HUES48 (cell line): ENCODE measurements around the gene CCT3.

Experiments used
- H3K27ac ChIP-seq: one replicate; pipeline ENCODE4 v1.7.0; 2013; ENCODE audit warnings: low read depth, low read length, inconsistent platforms
- H3K27me3 ChIP-seq: 2 replicates; pipeline ENCODE4 v1.6.1; 2013; ENCODE audit warnings: mild to moderate bottlenecking, low read length; ENCODE audit not compliant: control insufficient read depth, insufficient read depth
- H3K36me3 ChIP-seq: 2 replicates; pipeline ENCODE4 v1.6.1; 2013; ENCODE audit warnings: low read length; ENCODE audit not compliant: control insufficient read depth, insufficient read depth
- H3K4me1 ChIP-seq: 2 replicates; pipeline ENCODE4 v1.6.1; 2013; ENCODE audit warnings: mild to moderate bottlenecking, low read length; ENCODE audit not compliant: control insufficient read depth, insufficient read depth
- H3K4me3 ChIP-seq: 2 replicates; pipeline ENCODE4 v1.5.1; 2013; ENCODE audit warnings: mild to moderate bottlenecking, low read depth, low read length
- H3K9ac ChIP-seq: 2 replicates; pipeline ENCODE4 v1.6.1; 2013; ENCODE audit warnings: mild to moderate bottlenecking, low read depth, low read length, moderate library complexity
- H3K9me3 ChIP-seq: 2 replicates; pipeline ENCODE4 v1.6.1; 2013; ENCODE audit warnings: low read length; ENCODE audit not compliant: control insufficient read depth, insufficient read depth

Gene CCT3

DNA sequence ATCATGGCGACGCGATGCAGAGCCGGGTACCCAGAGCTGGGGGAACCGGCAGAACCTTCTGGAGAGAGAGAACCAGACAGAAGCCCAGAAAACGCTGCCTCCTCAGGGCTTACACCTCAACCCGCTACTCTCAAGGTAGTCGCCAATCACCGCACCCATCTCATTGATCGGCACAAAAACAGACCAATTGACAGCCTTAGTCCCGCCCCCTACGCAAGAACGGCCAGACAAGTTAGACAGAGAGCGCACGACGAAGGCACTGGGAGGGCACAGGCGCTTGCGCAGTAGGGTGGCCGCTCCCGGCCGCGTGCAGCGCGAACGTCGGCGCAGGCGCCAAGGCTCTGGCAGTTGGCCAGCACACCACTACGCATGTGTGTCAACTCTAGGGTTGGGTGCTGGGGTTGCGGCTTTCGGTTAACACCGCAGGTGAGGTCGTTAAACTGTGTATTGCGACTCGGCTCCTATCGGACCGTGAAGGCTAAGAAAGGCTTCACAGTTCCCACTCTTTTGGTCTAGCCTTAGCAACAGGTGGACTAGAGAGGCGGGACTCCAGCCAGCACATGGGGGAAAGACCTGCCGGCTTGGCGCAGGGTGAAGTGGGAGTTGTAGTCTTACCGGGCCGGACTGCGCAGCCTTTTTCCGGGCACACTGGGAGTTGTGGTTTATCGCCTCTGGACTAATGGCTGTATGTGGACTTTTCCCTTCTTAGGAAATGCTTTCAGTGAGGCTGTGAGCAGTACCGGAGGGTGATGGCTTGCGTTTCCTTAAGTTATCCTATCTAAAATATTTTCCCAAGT is at the start of gene CCT3, which contains the start of gene TSACC:
Gene CCT3 (minus strand): TSS at position 113 of the 797 bp plus-strand sequence. CDS start 108 bp downstream, at position 5.
Gene TSACC (plus strand): TSS at position 347 of the 797 bp plus-strand sequence. CDS start 1,232 bp downstream, outside the sequence.
- H3K4me1 ChIP-seq = no peaks in the 10 kb centered on the region; the same call in 1 of the 2 replicates
- no peaks in the 10 kb centered on the region for H3K9me3 ChIP-seq
- peak within 1 kb of the TSS; percentile 82 for H3K9ac ChIP-seq
- H3K36me3 ChIP-seq = peaks cover 33% of the 10 kb centered on the region
- peak within 1 kb of the TSS; percentile 92 for H3K27ac ChIP-seq
- H3K27me3 ChIP-seq = no peaks in the 10 kb centered on the region
- H3K4me3 ChIP-seq = peak within 1 kb of the TSS; percentile 85

DNA sequence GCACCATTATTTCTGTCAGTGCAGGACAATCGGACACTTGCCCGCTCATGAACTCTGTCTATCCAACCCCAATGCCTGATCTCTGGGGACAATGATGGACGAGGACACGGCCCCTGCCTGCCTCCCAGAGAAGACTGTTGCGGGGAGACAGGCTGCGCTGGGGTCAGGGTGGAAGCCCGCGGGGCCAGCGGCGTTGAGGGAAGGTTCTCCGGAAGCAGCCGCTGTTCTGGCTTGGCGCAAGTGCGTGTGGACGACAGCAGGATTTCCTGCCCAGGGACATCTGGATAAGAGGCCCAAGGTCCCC is 49.7 kb upstream of the CCT3 start:
- Histone ChIP-seq H3K27ac (no peak overlapping the region), H3K4me1 (peaks cover 32% of the 10 kb centered on the region), H3K36me3 (no peaks in the 10 kb centered on the region), H3K27me3 (peaks cover 65% of the 10 kb centered on the region), H3K9me3 (no peaks in the 10 kb centered on the region), H3K9ac (no peak overlapping the region), H3K4me3 (peak overlapping the region; percentile 57)

DNA sequence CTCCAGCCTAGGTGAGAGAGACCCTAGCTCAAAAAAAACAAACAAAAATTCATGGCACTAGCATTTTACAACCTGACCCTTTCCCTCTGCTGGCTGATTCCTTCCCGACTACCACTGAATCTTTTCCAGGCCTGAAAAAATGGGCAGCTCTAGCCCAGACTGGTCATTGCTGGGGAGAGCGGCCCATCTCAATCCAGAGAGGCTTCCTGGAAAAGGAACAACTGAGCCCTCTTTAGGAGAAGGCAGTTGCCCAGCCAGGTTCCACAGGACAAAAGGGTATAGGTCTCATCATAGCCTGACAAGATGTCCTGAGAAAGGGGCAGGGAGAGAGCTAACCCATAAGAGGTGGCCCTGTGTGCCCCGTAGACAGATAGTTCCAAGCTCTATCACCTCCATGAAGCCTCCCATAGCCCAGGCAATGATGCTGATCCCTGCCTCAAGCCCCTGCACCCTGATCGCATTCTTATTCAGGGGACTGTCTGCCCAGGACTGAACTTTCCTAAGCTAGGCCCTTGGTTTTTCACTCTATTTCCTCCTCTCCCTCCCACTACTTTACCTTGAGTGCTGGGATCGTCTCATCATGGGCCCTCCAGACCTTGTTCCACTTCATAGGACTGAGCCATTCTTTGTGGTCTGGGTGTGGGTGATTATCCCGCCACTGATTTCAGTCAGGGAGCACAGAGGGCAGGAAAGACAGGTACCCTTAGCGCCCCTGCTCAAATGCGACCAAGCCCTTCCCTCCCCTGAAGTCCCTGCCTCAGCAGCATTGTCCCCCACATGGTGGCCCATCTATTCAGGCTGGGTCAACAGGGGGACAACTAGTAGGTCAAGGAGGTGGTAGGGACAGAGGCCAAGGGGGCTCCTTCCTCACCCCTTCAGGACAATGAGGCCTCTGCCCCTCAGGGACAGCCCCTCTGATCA is 49.1 kb upstream of the CCT3 start:
- H3K4me1 ChIP-seq = peaks cover 26% of the 10 kb centered on the region
- H3K27me3 ChIP-seq = peaks cover 64% of the 10 kb centered on the region
- H3K9me3 ChIP-seq = no peaks in the 10 kb centered on the region
- no peak overlapping the region; the same call in 1 of the 2 replicates for H3K4me3 ChIP-seq
- H3K36me3 ChIP-seq = no peaks in the 10 kb centered on the region
- no peak overlapping the region for H3K27ac ChIP-seq
- H3K9ac ChIP-seq = no peak overlapping the region

DNA sequence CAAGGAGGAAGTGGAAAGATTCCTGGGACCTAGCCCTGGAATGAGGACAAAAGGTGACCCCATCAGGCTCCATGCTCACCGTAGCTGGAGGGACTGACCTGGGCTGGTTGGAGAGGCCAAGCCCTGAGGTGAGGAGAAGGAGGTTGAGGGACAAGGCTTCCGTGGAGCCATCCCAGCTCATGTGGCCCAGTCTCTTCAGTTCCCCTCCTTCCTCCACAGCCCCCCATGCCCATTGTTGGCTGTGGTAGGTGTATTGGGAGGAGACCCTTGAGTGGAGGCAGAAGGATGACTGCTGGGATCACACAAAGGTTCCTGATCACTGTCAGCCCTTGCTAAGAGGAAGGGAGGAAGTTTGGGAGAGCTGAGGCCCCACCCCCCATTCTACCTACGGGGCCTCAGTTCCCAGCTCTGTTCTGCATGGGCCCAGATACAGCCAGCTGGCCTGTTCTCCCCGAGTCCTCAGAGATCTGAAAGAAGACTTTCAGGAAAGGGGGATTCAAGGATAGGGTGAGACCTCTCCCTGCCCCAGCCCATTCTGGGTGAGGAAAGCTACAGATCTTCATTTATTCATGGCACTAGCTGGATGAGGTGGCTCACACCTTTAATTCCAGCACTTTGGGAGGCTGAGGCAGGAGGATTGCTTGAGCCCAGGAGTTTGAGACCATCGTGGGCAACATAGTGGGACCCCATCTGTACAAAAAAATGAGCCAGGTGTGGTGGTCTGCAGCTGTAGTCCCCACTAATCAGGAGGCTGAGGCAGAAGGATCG is 48.2 kb upstream of the CCT3 start:
- peaks cover 17% of the 10 kb centered on the region for H3K4me1 ChIP-seq
- peaks cover 55% of the 10 kb centered on the region for H3K27me3 ChIP-seq
- H3K27ac ChIP-seq = no peak overlapping the region
- H3K9ac ChIP-seq = no peak overlapping the region
- no peak overlapping the region for H3K4me3 ChIP-seq
- no peaks in the 10 kb centered on the region for H3K9me3 ChIP-seq
- no peaks in the 10 kb centered on the region for H3K36me3 ChIP-seq

DNA sequence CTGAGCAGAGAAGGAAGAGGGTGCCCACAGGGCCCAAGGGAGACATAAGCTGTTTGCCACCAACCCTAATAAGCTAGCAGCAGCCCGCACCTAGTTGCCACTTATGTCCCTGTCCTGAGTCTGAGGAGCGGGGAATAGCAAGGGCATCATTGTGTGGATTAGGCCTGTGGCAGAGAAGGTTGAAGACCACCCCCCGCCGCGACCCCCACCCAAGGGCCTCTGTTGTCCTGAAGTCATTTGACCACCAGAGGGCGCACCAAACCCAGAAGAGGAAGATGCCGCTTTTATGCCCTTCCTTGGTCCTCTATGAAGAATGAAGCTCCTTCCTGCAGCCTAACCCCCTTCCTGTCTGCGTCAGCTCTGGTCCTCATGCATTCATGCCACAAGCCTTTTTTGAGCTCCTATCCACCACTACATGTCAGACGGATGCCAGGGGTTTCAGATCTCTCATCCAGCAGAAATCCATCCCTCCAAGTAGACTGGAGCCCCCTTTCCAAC is 47.5 kb upstream of the CCT3 start:
- no peak overlapping the region for H3K27ac ChIP-seq
- no peaks in the 10 kb centered on the region for H3K36me3 ChIP-seq
- peaks cover 10% of the 10 kb centered on the region for H3K4me1 ChIP-seq
- no peak overlapping the region for H3K9ac ChIP-seq
- H3K4me3 ChIP-seq = no peak overlapping the region
- H3K27me3 ChIP-seq = peaks cover 49% of the 10 kb centered on the region
- no peaks in the 10 kb centered on the region for H3K9me3 ChIP-seq

DNA sequence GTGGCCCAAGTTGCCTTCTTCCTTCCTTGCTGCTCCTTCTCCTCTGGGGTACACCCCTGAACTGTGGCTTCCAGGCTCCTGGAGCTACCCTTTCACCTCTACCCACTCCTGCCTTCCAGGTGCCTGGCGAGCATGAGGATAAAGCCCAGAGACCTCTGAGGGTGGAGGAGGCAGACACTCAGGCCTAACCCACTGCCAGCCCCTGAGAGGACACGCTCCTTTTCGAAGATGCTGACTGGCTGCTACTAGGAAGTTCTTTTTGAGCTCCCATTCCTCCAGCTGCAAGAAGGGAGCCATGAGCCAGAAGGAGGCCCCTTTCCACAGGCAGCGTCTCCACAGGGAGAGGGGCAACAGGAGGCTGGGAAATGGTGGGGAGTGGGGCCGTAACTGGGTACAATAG is 46.6 kb upstream of the CCT3 start:
- Histone ChIP-seq H3K36me3 (no peaks in the 10 kb centered on the region), H3K9me3 (no peaks in the 10 kb centered on the region), H3K4me3 (no peak overlapping the region), H3K27me3 (peaks cover 39% of the 10 kb centered on the region), H3K4me1 (peaks cover 8% of the 10 kb centered on the region), H3K27ac (no peak overlapping the region), H3K9ac (no peak overlapping the region)

DNA sequence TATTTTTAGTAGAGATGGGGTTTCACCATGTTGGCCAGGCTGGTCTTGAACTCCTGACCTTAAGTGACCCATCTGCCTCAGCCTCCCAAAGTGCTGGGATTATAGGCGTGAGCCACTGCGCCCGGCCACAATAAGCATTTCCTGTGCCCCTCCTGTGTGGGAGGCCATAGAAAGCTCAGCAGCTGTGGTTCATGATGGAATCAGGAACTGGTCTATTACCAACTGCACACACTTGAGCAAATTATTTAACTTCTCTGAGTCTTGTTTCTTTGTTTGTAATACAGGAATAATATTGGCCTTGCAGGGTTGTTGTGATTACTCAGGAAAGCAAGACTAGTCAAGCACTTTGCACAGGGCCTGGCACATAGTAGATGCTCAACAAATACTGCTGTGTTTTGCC is 45.9 kb upstream of the CCT3 start:
- no peak overlapping the region for H3K9ac ChIP-seq
- no peaks in the 10 kb centered on the region for H3K36me3 ChIP-seq
- no peak overlapping the region for H3K4me3 ChIP-seq
- no peak overlapping the region for H3K27ac ChIP-seq
- H3K9me3 ChIP-seq = no peaks in the 10 kb centered on the region
- peaks cover 33% of the 10 kb centered on the region for H3K27me3 ChIP-seq
- peaks cover 11% of the 10 kb centered on the region for H3K4me1 ChIP-seq

DNA sequence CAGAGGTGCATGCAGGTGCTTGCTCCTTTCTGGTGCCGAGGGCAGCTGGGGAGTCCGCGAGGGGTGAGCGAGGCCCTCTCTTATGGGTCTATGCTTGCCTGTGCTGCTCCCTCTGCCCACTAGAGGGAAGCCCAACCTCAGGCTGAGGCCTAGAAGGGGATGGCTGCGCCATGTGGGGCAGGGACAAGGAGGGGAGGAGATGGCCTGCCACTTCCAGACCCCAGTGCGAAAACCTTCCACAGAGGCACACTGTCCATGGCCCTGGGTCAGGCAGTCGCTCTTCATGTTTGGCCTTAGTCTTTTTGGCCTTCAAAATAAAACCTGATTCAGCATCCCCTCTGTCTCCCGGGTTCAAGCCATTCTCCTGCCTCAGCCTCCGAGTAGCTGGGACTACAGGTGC is 44.9 kb upstream of the CCT3 start:
- Histone ChIP-seq H3K4me1 (peaks cover 7% of the 10 kb centered on the region), H3K9me3 (no peaks in the 10 kb centered on the region), H3K4me3 (no peak overlapping the region), H3K27ac (no peak overlapping the region), H3K36me3 (no peaks in the 10 kb centered on the region), H3K9ac (no peak overlapping the region), H3K27me3 (peaks cover 24% of the 10 kb centered on the region)

DNA sequence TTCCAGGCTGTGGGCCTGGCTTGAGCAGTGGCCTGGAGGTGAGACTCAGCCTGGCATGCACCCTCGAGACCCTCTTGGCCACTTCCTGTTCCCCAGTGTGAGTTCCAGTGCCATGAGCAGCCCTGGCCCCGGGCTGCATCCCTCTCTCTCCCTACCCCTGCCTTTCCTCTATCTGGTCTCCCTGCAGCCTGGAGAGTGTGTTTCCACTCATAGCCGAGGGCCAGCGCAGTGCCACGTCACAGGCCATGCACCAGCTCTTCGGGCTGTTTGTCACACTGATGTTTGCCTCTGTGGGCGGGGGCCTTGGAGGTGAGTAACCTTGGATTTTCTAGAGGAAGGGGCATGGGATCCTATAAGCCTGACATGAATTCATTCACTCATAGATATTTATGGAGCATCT is 44.5 kb upstream of the CCT3 start:
- Histone ChIP-seq H3K9ac (no peak overlapping the region), H3K4me1 (peaks cover 7% of the 10 kb centered on the region), H3K27ac (no peak overlapping the region), H3K36me3 (no peaks in the 10 kb centered on the region), H3K27me3 (peaks cover 19% of the 10 kb centered on the region), H3K9me3 (no peaks in the 10 kb centered on the region), H3K4me3 (no peak overlapping the region)

DNA sequence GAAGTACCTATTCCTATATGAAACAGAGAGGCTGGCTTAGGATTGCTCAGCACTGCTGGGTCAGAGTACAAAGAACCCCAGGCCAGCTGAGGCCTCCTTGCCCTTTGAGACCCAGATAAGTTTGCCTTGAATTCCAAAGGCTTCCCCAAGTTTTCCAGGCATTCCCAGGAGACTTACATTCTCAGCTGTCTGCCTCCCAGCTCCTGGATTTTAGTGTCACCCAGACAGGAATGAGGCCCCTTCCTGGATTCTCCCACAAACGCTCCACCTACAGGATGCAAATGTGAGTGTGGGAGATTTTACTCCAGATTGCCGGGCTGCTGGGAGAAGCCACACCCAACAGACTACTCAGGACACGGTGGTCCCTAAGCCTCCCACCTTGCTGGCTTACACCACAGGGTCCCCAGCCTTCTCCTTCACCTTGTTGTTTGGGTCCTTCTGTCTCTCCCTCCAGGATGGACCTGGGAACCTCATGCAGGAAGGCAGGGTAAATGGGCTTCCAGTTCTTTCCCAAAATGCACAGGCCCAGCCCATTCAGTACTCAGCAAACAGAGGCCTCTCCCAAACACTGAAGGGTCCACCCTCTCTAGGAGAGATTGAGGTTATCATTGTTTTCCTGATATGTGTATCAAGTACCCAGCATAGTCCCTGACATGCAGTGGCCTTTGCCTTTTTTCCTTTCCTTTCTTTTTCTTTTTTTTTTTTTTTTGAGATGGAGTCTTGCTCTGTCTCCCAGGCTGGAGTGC is 41.5 kb upstream of the CCT3 start:
- Histone ChIP-seq H3K4me3 (no peak overlapping the region), H3K27me3 (no peaks in the 10 kb centered on the region), H3K4me1 (peaks cover 7% of the 10 kb centered on the region; the same call in 1 of the 2 replicates), H3K27ac (no peak overlapping the region), H3K9me3 (no peaks in the 10 kb centered on the region), H3K36me3 (no peaks in the 10 kb centered on the region), H3K9ac (no peak overlapping the region)
